ENCODE data around the gene MCRIP1. TPM values are rescaled to one million over a fixed set of nuclear protein-coding genes. Genes with fewer than 3 reads are reported as not detected.

Gene MCRIP1
- total and polyA plus RNA-seq, 9 of the 15 experiments (the other 6 are each of a cell fraction or from before 2014, with no cell fraction given) = 0.39 to 35.8 (median 9.7) TPM

GRCh38 chr17:81821603-81822311 lies 11.3 kb downstream of the MCRIP1 start (continued):
- TF ChIP-seq ZMIZ1 (IDR thresholded peaks at IDR 0.05; ENCODE audit: low read depth in 2 of 2, low read length in 2 of 2) (no peak), SETDB1 (IDR thresholded peaks at IDR 0.05; ENCODE audit: low read length) (no peak), NKRF (IDR thresholded peaks at IDR 0.05; ENCODE audit: borderline replicate concordance) (no peak), PML (IDR thresholded peaks at IDR 0.05; ENCODE audit: low read length) (peak; percentile 54; the same call in 1 of the 2 replicates), HMG20B (CRISPR knock-in tag; IDR thresholded peaks at IDR 0.05) (no peak), PRPF4 (IDR thresholded peaks at IDR 0.05; ENCODE audit: insufficient read depth, low read depth, low read length, poor library complexity, severe bottlenecking) (no peak), ZNF551 (CRISPR knock-in tag; IDR thresholded peaks at IDR 0.05) (no peak), CSDE1 (IDR thresholded peaks at IDR 0.05) (no peak), TAF15 (IDR thresholded peaks at IDR 0.05; ENCODE audit: low read depth, low read length) (no peak), HINFP (tag; conservative IDR thresholded peaks at IDR 0.05; ENCODE audit: low read depth) (peak; percentile 62; the same call in 1 of the 2 replicates), RBFOX2 (IDR thresholded peaks at IDR 0.05; ENCODE audit: low read depth, low read length) (peak; percentile 72)

Measured in K562 (cell line).